ENCODE measurements around the gene PRUNE2.
"Not testable (repeated sequence)": the region's sequence is repeated elsewhere in the genome, so short reads cannot be mapped to it uniquely, and the experiment has no call there.

PRUNE2 gene

GRCh38 chr9:76785501-76785900 is 120.4 kb downstream of the PRUNE2 start:
- DNase-seq, result no peak

- no peak for DNase-seq
These were observed 121.0 kb downstream of the PRUNE2 start for GRCh38 chr9:76784881-76785280.

GRCh38 chr9:76772686-76773445 is 133.0 kb downstream of the PRUNE2 start:
- no peak for DNase-seq

- no peak for DNase-seq
These were observed 139.8 kb downstream of the PRUNE2 start for GRCh38 chr9:76766126-76766525.

GRCh38 chr9:76764138-76764537 is 141.8 kb downstream of the PRUNE2 start, which contains the start of gene PCA3:
Gene PCA3 (plus strand): TSS chr9:76764438.
- DNase-seq, result no peak

GRCh38 chr9:76761448-76761847 is 144.5 kb downstream of the PRUNE2 start:
- no peak for DNase-seq

GRCh38 chr9:76759732-76760131 is 146.2 kb downstream of the PRUNE2 start:
- no peak for DNase-seq

GRCh38 chr9:76758476-76758875 is 147.4 kb downstream of the PRUNE2 start:
- DNase-seq, result no peak

GRCh38 chr9:76756941-76757673 is 148.8 kb downstream of the PRUNE2 start:
- DNase-seq, result peak; percentile 73 to 85

- DNase-seq, result peak; percentile 82 to 84
These were observed 149.7 kb downstream of the PRUNE2 start for GRCh38 chr9:76756268-76756640.

- no peak for DNase-seq
These were observed 154.9 kb downstream of the PRUNE2 start for GRCh38 chr9:76751001-76751400.

- DNase-seq, result no peak
These were observed 161.6 kb downstream of the PRUNE2 start for GRCh38 chr9:76744336-76744735.

- DNase-seq, result no peak
These were observed 162.0 kb downstream of the PRUNE2 start for GRCh38 chr9:76743931-76744330.

- not testable (repeated sequence) for DNase-seq
These were observed 163.0 kb downstream of the PRUNE2 start for GRCh38 chr9:76742890-76743289.

- DNase-seq, result no peak
These were observed 164.4 kb downstream of the PRUNE2 start for GRCh38 chr9:76741524-76741923.

- peak; percentile 25 to 38 for DNase-seq
These were observed 167.5 kb downstream of the PRUNE2 start for GRCh38 chr9:76738402-76738801.

GRCh38 chr9:76737154-76737902 is 168.6 kb downstream of the PRUNE2 start:
- no peak for DNase-seq

GRCh38 chr9:76734716-76735115 is 171.2 kb downstream of the PRUNE2 start:
- DNase-seq, result no peak

- DNase-seq, result no peak
These were observed 172.8 kb downstream of the PRUNE2 start for GRCh38 chr9:76733096-76733495.

- DNase-seq, result no peak
These were observed 173.5 kb downstream of the PRUNE2 start for GRCh38 chr9:76732341-76732958.

- no peak for DNase-seq
These were observed 175.1 kb downstream of the PRUNE2 start for GRCh38 chr9:76730801-76731200.

GRCh38 chr9:76729980-76730737 is 175.8 kb downstream of the PRUNE2 start:
- DNase-seq, result peak; percentile 80 to 85
